IMR-90 (cell line): Measurements from ENCODE around the gene RECQL5. TPM values are rescaled to one million over a fixed set of nuclear protein-coding genes. Genes with fewer than 3 reads are reported as not detected.
A peak's percentile ranks its signal among the peaks of the same experiment; 100 is the strongest.

Experiments used
- ATAC-seq: fragments of 200-7000 bp; cut with Tn5 transposase; 2 replicates; pipeline ENCODE4 v1.9.1; 2020; ENCODE audit warnings: low read depth, mild to moderate bottlenecking, moderate library complexity
- BruUV-seq: library from RNA; stranded (reverse); fragments of 400-500 nt; replicated peaks from 2 replicates; lab custom pipeline; 2021; lab: Mats Ljungman, UMichigan
- CTCF ChIA-PET: fragments of 300-600 bp; formaldehyde crosslinking; extraction: SDS; loops from one replicate; lab custom pipeline; 2021; ENCODE audit warnings: antibody characterized with exemption; lab: Yijun Ruan, JAX
- POLR2A ChIA-PET: fragments of 300-600 bp; sonication (Branson Sonifier 250); formaldehyde crosslinking; loops from one replicate; lab custom pipeline; 2022; ENCODE audit warnings: antibody characterized with exemption; ENCODE audit not compliant: unreplicated experiment; lab: Charles Lee
- DNase-seq: peaks from one replicate; pipeline ENCODE4 v3.0.0; 2013
- H2AFZ ChIP-seq: replicated peaks from 2 replicates; pipeline ENCODE3; 2013; ENCODE audit warnings: low read length, mild to moderate bottlenecking; ENCODE audit not compliant: poor library complexity
- H2AK5ac ChIP-seq: 2 replicates; pipeline ENCODE4 v1.6.1; 2013; ENCODE audit warnings: low read depth, low read length, inconsistent platforms
- H2AK9ac ChIP-seq: replicated peaks from 2 replicates; pipeline ENCODE3; 2013; ENCODE audit warnings: mild to moderate bottlenecking, low read depth, low read length, moderate library complexity; ENCODE audit not compliant: poor library complexity
- H2BK120ac ChIP-seq: 2 replicates; pipeline ENCODE4 v1.6.1; 2013; ENCODE audit warnings: low read depth, low read length, inconsistent platforms
- H2BK15ac ChIP-seq: 3 replicates; pipeline ENCODE4 v1.6.1; 2013; ENCODE audit warnings: low read depth, low read length, inconsistent platforms
- H2BK20ac ChIP-seq: 2 replicates; pipeline ENCODE4 v1.6.1; 2013; ENCODE audit warnings: low read depth, mild to moderate bottlenecking, inconsistent platforms, low read length, moderate library complexity
- H2BK5ac ChIP-seq: 2 replicates; pipeline ENCODE4 v1.6.1; 2013; ENCODE audit warnings: mild to moderate bottlenecking, low read depth, low read length, inconsistent platforms; ENCODE audit not compliant: poor library complexity, severe bottlenecking
- H3K14ac ChIP-seq: replicated peaks from 2 replicates; pipeline ENCODE4 v1.6.1; 2013; ENCODE audit warnings: low read depth, low read length, inconsistent platforms
- H3K18ac ChIP-seq: 2 replicates; pipeline ENCODE4 v1.6.1; 2013; ENCODE audit warnings: low read depth, low read length, control low read depth
- H3K23ac ChIP-seq: 2 replicates; pipeline ENCODE4 v1.6.1; 2013; ENCODE audit warnings: low read depth, low read length, inconsistent platforms
- H3K27ac ChIP-seq: 2 replicates; pipeline ENCODE4 v1.5.1; 2013; ENCODE audit warnings: mild to moderate bottlenecking, control low read depth, low read length; ENCODE audit not compliant: insufficient read depth
- H3K27me3 ChIP-seq: 2 replicates; pipeline ENCODE4 v1.6.1; 2013; ENCODE audit warnings: low read length; ENCODE audit not compliant: control insufficient read depth, insufficient read depth
- H3K36me3 ChIP-seq: 2 replicates; pipeline ENCODE4 v1.6.1; 2013; ENCODE audit warnings: low read length, mixed read lengths; ENCODE audit not compliant: control insufficient read depth, insufficient read depth
- H3K4ac ChIP-seq: 2 replicates; pipeline ENCODE4 v1.6.1; 2013; ENCODE audit warnings: low read depth, low read length, inconsistent platforms
- H3K4me1 ChIP-seq: 2 replicates; pipeline ENCODE4 v1.6.1; 2013; ENCODE audit warnings: low read length, mixed read lengths; ENCODE audit not compliant: control insufficient read depth, insufficient read depth
- H3K4me2 ChIP-seq: 2 replicates; pipeline ENCODE4 v1.6.1; 2013; ENCODE audit warnings: low read depth, mild to moderate bottlenecking, control low read depth, low read length, moderate library complexity
- H3K4me3 ChIP-seq: 2 replicates; pipeline ENCODE4 v1.5.1; 2013; ENCODE audit warnings: low read depth, mild to moderate bottlenecking, control low read depth, low read length, moderate library complexity; ENCODE audit not compliant: insufficient read depth
- H3K56ac ChIP-seq: 2 replicates; pipeline ENCODE4 v1.6.1; 2013; ENCODE audit warnings: low read length, inconsistent platforms; ENCODE audit not compliant: insufficient read depth; ENCODE audit errors: extremely low read depth
- H3K79me1 ChIP-seq, 2 experiments: 2 replicates each; pipeline ENCODE4 v1.6.1; 2013; ENCODE audit warnings: low read length in 2 of 2, inconsistent platforms in 1 of 2, low read depth in 1 of 2
- H3K9ac ChIP-seq: 2 replicates; pipeline ENCODE4 v1.6.1; 2013; ENCODE audit warnings: low read depth, low read length, control low read depth
- H3K9me1 ChIP-seq: 2 replicates; pipeline ENCODE4 v1.6.1; 2013; ENCODE audit warnings: low read length, inconsistent platforms; ENCODE audit not compliant: insufficient read depth
- H3K9me3 ChIP-seq: 2 replicates; pipeline ENCODE4 v1.6.1; 2013; ENCODE audit warnings: low read length; ENCODE audit not compliant: control insufficient read depth, insufficient read depth
- H4K20me1 ChIP-seq: 2 replicates; pipeline ENCODE4 v1.6.1; 2013; ENCODE audit warnings: low read length, inconsistent platforms; ENCODE audit not compliant: insufficient read depth
- H4K5ac ChIP-seq: 2 replicates; pipeline ENCODE4 v1.6.1; 2013; ENCODE audit warnings: mild to moderate bottlenecking, low read depth, low read length, control low read depth
- H4K8ac ChIP-seq, 2 experiments: 2 replicates each; pipeline ENCODE4 v1.6.1; 2013; ENCODE audit warnings: low read depth in 2 of 2, low read length in 2 of 2, control low read depth in 1 of 2, inconsistent platforms in 1 of 2
- H4K91ac ChIP-seq: 2 replicates; pipeline ENCODE4 v1.6.1; 2013; ENCODE audit warnings: low read depth, low read length, inconsistent platforms; ENCODE audit not compliant: insufficient read depth
- BHLHE40 ChIP-seq: fragments of 150-350 bp; IDR thresholded peaks from 2 replicates; pipeline ENCODE4 v1.6.1; 2016; ENCODE audit warnings: mild to moderate bottlenecking, low read depth, low read length
- CEBPB ChIP-seq: IDR thresholded peaks from 2 replicates; pipeline ENCODE4 v1.6.1; 2012; ENCODE audit warnings: low read depth, low read length, improper control_type of control experiment
- CHD1 ChIP-seq: IDR thresholded peaks from 2 replicates; pipeline ENCODE4 v1.6.1; 2012; ENCODE audit warnings: low read depth, low read length, improper control_type of control experiment
- FOS ChIP-seq: fragments of 150-350 bp; IDR thresholded peaks from 2 replicates; pipeline ENCODE4 v1.6.1; 2016; ENCODE audit warnings: low read depth, low read length
- MAFK ChIP-seq: IDR thresholded peaks from 2 replicates; pipeline ENCODE4 v1.6.1; 2012; ENCODE audit warnings: low read depth, low read length, improper control_type of control experiment
- MAZ ChIP-seq: IDR thresholded peaks from 2 replicates; pipeline ENCODE4 v1.6.1; 2012; ENCODE audit warnings: low read depth, mild to moderate bottlenecking, low read length, improper control_type of control experiment, moderate library complexity, borderline replicate concordance
- MXI1 ChIP-seq: IDR thresholded peaks from 2 replicates; pipeline ENCODE4 v1.6.1; 2012; ENCODE audit warnings: low read depth, mild to moderate bottlenecking, low read length, moderate library complexity, borderline replicate concordance
- NFE2L2 ChIP-seq: fragments of 150-350 bp; IDR thresholded peaks from 2 replicates; pipeline ENCODE4 v1.6.1; 2016; ENCODE audit warnings: low read depth, mild to moderate bottlenecking, low read length
- POLR2A ChIP-seq: IDR thresholded peaks from 2 replicates; pipeline ENCODE4 v1.6.1; 2012; ENCODE audit warnings: mild to moderate bottlenecking, low read depth, low read length
- RAD21 ChIP-seq: IDR thresholded peaks from 2 replicates; pipeline ENCODE4 v1.6.1; 2012; ENCODE audit warnings: low read length, improper control_type of control experiment
- RCOR1 ChIP-seq: IDR thresholded peaks from 2 replicates; pipeline ENCODE4 v1.6.1; 2012; ENCODE audit warnings: mild to moderate bottlenecking, low read length, improper control_type of control experiment; ENCODE audit not compliant: insufficient replicate concordance
- RFX5 ChIP-seq: IDR thresholded peaks from 2 replicates; pipeline ENCODE4 v1.8.0; 2012; ENCODE audit warnings: low read depth, mild to moderate bottlenecking, low read length, moderate library complexity
- SMC3 ChIP-seq: fragments of 150-350 bp; IDR thresholded peaks from 2 replicates; pipeline ENCODE4 v1.6.1; 2016; ENCODE audit warnings: low read depth, mild to moderate bottlenecking, antibody characterized with exemption, low read length, moderate library complexity
- WGBS, 2 experiments: methylation state at CpG; one replicate each; pipeline versions ENCODE4 v1.1.5 to v1.1.7; 2013; ENCODE audit warnings: missing lambda C conversion rate in 2 of 2; ENCODE audit not compliant: insufficient read length in 1 of 2; ENCODE audit errors: extremely low coverage in 2 of 2; 5-methylcytosine and 5-hydroxymethylcytosine counted together
- dilution Hi-C: fragments of 300-500 bp; cut with HindIII; formaldehyde crosslinking; loops from one replicate; pipeline ENCODE4 v1.14.3; 2018; ENCODE audit warnings: low sequenced_read_pairs; ENCODE audit not compliant: unreplicated experiment
- in situ Hi-C: fragments of 300-500 bp; cut with MboI; formaldehyde crosslinking; loops from 3 replicates; pipeline ENCODE4 v1.14.3; 2019; ENCODE audit warnings: low sequenced_read_pairs, inconsistent platforms, mixed read lengths
- intact Hi-C: fragments of 100-400 bp; cut with micrococcal nuclease; formaldehyde crosslinking; loops from 2 replicates; pipeline ENCODE4 v1.10.0; 2022
- polyA plus RNA-seq, 3 experiments: library from polyadenylated mRNA; depleted of rRNA; stranded (reverse); fragments of >200 nt; gene quantifications; 2 replicates each; pipeline ENCODE4 v1.2.3, GENCODE V29; 2012; ENCODE audit warnings: low replicate concordance in 1 of 3
- total RNA-seq: library from RNA; depleted of rRNA; stranded (reverse); fragments of >200 nt; gene quantifications from 2 replicates; pipeline ENCODE4 v1.2.3, GENCODE V29; 2012
- TF ChIP-seq, protein P1 (sequence below): fragments of 150-350 bp; IDR thresholded peaks from 2 replicates; pipeline ENCODE4 v1.6.1; 2016; ENCODE audit warnings: low read depth, mild to moderate bottlenecking, low read length, moderate library complexity, borderline replicate concordance
- TF ChIP-seq, protein P2 (sequence below): fragments of 150-350 bp; IDR thresholded peaks from 2 replicates; pipeline ENCODE4 v1.6.1; 2017; ENCODE audit warnings: mild to moderate bottlenecking, antibody characterized with exemption, low read length, low read depth
- TF ChIP-seq, protein P3 (sequence below): conservative IDR thresholded peaks from 2 replicates; pipeline ENCODE4 v1.5.1; 2012; ENCODE audit warnings: mild to moderate bottlenecking, low read depth, low read length, improper control_type of control experiment

Gene RECQL5
- total and polyA plus RNA-seq, 2 of the 4 experiments (the other 2 are of a cell fraction), result 7.3 to 23.7 TPM

DNA sequence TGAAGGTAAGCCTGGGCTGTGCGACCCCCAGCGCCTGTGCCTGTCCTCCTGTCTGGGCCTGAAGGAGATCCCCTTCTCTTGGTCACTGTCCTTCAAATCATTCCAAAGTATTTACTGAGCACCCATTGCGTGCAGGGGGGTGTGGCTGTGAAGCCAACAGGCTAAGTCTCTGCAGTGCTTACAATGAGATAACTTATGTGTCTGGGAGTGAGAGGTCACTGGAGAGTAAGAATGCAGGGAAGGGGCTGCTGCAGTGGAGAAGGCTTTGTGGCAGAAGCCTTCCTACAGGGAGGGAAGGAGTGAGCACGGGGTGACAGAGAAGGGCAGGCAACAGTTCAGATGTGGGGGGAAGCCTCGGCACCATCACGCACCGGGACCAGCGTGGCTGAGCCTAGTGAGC is 44.9 kb downstream of the RECQL5 start:
- in situ Hi-C loops (no loop called here), intact Hi-C loops (no loop called here), dilution Hi-C loops (no loop called here)
- H3K4me1 ChIP-seq, result peaks cover 5% of the 10 kb centered on the region; the same call in 1 of the 2 replicates
- H3K18ac ChIP-seq, result no peak overlapping the region
- H2BK5ac ChIP-seq, result no peak overlapping the region
- H3K36me3 ChIP-seq, result no peaks in the 10 kb centered on the region
- ATAC-seq, result peak; percentile 30
- no peak overlapping the region for H2BK120ac ChIP-seq
- no peaks in the 10 kb centered on the region for H3K79me1 ChIP-seq
- no TSS peak for BruUV-seq
- H3K4me2 ChIP-seq, result no peak overlapping the region
- H4K20me1 ChIP-seq, result no peaks in the 10 kb centered on the region; the same call in 1 of the 2 replicates
- no peak overlapping the region for H3K9ac ChIP-seq
- H3K4ac ChIP-seq, result no peak overlapping the region
- no peak overlapping the region for H3K27ac ChIP-seq
- H2AFZ ChIP-seq, result no peak overlapping the region
- peaks cover 9% of the 10 kb centered on the region; the same call in 1 of the 2 replicates for H3K27me3 ChIP-seq
- TF ChIP-seq POLR2A (no peak), MXI1 (no peak), RAD21 (no peak), SMC3 (no peak), FOS (no peak), CHD1 (no peak), BHLHE40 (no peak), MAFK (no peak), RFX5 (no peak), NFE2L2 (no peak), RCOR1 (no peak), MAZ (no peak), CEBPB (no peak)
- TF ChIP-seq, protein P1, sequence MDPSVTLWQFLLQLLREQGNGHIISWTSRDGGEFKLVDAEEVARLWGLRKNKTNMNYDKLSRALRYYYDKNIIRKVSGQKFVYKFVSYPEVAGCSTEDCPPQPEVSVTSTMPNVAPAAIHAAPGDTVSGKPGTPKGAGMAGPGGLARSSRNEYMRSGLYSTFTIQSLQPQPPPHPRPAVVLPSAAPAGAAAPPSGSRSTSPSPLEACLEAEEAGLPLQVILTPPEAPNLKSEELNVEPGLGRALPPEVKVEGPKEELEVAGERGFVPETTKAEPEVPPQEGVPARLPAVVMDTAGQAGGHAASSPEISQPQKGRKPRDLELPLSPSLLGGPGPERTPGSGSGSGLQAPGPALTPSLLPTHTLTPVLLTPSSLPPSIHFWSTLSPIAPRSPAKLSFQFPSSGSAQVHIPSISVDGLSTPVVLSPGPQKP, result no peak
- TF ChIP-seq, protein P2, sequence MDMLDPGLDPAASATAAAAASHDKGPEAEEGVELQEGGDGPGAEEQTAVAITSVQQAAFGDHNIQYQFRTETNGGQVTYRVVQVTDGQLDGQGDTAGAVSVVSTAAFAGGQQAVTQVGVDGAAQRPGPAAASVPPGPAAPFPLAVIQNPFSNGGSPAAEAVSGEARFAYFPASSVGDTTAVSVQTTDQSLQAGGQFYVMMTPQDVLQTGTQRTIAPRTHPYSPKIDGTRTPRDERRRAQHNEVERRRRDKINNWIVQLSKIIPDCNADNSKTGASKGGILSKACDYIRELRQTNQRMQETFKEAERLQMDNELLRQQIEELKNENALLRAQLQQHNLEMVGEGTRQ, result no peak
- TF ChIP-seq, protein P3, sequence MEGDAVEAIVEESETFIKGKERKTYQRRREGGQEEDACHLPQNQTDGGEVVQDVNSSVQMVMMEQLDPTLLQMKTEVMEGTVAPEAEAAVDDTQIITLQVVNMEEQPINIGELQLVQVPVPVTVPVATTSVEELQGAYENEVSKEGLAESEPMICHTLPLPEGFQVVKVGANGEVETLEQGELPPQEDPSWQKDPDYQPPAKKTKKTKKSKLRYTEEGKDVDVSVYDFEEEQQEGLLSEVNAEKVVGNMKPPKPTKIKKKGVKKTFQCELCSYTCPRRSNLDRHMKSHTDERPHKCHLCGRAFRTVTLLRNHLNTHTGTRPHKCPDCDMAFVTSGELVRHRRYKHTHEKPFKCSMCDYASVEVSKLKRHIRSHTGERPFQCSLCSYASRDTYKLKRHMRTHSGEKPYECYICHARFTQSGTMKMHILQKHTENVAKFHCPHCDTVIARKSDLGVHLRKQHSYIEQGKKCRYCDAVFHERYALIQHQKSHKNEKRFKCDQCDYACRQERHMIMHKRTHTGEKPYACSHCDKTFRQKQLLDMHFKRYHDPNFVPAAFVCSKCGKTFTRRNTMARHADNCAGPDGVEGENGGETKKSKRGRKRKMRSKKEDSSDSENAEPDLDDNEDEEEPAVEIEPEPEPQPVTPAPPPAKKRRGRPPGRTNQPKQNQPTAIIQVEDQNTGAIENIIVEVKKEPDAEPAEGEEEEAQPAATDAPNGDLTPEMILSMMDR, result no peak
- no peak overlapping the region for H3K14ac ChIP-seq
- H3K56ac ChIP-seq, result no peak overlapping the region
- no peak overlapping the region for H3K4me3 ChIP-seq
- no peak overlapping the region for H4K8ac ChIP-seq
- H3K9me3 ChIP-seq, result no peaks in the 10 kb centered on the region
- H2AK5ac ChIP-seq, result no peak overlapping the region
- DNase-seq, result peak; percentile 3
- ChIA-PET POLR2A (no interaction called here), CTCF (no interaction called here)
- 12% methylated on average over 5 of the region's 8 CpGs; no CpG with 5 or more reads in 1 of the 2 experiments for WGBS, 2 experiments
- no peak overlapping the region for H3K23ac ChIP-seq
- no peak overlapping the region for H4K5ac ChIP-seq
- H4K91ac ChIP-seq, result no peak overlapping the region
- H2BK20ac ChIP-seq, result no peak overlapping the region
- no peak overlapping the region for H2AK9ac ChIP-seq
- no peaks in the 10 kb centered on the region for H3K9me1 ChIP-seq
- no peak overlapping the region for H2BK15ac ChIP-seq
